SHP77 (cell line): ENCODE data around the gene RPS6KA2.
"Not testable (repeated sequence)": the region's sequence is repeated elsewhere in the genome, so short reads cannot be mapped to it uniquely, and the experiment has no call there.

Experiments
- DNase-seq, 2 experiments: peaks; one replicate each; lab custom pipeline; 2025; lab: John Stamatoyannopoulos, UW

Gene RPS6KA2

DNA sequence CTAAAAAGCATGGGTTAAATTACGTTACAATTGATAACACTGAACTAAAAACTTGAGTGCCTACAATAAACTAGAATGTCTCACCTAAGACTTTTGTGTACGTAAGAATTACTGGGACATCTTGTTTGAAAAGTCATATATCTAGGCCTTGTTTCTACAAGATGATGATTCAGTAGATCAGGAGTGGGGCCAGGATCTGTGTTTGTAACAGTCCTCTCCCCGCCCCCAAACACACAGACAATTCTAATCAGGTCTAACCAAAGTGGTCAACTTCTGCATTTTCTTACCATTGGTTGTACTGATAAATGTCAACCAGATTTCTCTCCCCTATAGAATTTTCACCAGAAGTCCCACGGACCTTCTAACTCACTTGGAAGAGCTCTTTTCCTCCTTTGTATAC, 97.5 kb downstream of the RPS6KA2 start:
- DNase-seq, result no peak

- DNase-seq, result not testable (repeated sequence)
Observed at GRCh38 chr6:166529058-166529457, 98.0 kb downstream of the RPS6KA2 start.

- DNase-seq, result no peak
Observed at GRCh38 chr6:166527849-166528248, 99.2 kb downstream of the RPS6KA2 start.

GRCh38 chr6:166526937-166527336, 100.1 kb downstream of the RPS6KA2 start:
- no peak for DNase-seq

DNA sequence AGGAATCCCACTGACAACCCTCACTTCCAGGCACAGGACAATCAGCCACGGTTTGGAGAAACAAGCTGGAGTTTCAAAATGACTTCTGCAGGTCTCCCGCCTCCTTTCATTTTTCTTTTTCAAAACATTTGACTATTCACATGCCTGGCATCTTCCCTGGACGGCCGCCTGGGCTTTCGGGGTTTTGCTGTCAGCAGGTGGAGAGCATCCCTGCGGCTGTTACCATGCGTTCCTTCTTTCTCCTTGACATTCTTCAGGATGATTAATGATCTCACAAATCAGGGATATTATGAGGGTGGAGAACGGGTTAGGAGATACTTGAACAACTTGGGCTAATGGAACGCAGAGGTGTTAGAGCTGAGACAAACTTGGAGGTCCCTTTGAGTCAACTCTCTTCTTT, 101.5 kb downstream of the RPS6KA2 start:
- DNase-seq, result no peak

GRCh38 chr6:166523782-166524559, 103.1 kb downstream of the RPS6KA2 start:
- DNase-seq, result no peak

- DNase-seq, result no peak
Observed at GRCh38 chr6:166520905-166521834, 105.9 kb downstream of the RPS6KA2 start.

DNA sequence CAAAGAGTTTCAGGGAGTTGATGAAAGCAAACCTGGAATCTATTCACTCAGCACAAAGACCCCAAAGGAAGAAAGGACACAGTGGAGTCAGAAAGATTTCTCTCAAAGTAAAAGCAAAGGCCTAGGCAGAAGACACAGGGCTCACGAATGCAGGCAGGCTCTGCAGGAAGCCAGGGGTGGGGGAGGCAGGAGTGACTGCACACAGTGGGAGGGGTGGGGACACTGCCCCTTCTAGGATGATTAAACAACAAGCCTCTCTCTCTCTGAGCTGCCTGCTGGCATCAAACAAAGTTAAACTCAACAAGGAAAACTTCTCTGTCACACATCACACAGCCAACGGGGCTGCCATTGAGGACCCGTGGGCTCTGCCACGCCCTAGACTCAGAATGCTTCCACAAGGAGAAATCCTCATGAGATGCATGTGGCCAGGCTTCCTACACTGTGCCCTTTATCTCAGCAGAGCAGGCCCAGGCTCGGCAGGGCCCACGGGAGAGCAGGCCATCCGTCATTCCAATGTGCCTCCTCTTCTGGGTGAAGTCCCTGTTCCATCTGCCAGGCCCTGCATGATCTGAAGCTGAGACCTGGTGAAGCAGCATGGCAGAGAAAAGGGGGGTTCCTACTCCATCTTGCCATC, 110.7 kb downstream of the RPS6KA2 start:
- DNase-seq, result no peak

GRCh38 chr6:166515072-166515810, 111.8 kb downstream of the RPS6KA2 start:
- peak; percentile 43 to 74 for DNase-seq

- DNase-seq, result peak in 1 of 2 experiments; percentile 5
Observed at GRCh38 chr6:166514196-166514595, 112.9 kb downstream of the RPS6KA2 start.

DNA sequence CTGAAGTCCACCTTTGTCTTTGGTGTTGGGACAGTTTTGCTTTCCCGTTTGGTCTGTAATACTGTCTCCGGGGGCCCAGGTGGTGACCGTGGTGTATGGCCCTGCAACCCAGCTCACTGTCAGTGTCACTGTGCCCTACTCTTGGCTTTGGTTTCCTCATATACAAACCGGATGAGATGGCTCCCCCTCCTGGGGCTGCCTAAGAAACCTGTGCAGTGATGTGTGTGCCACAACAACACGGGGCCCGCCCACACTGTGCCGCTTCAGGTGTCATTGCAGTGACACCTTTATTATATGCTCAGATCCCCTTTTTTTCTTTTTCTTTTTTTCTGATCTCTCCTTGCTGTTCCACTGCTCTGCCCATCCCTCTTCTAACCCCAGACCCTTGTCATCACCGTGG, 114.5 kb downstream of the RPS6KA2 start:
- no peak for DNase-seq

DNA sequence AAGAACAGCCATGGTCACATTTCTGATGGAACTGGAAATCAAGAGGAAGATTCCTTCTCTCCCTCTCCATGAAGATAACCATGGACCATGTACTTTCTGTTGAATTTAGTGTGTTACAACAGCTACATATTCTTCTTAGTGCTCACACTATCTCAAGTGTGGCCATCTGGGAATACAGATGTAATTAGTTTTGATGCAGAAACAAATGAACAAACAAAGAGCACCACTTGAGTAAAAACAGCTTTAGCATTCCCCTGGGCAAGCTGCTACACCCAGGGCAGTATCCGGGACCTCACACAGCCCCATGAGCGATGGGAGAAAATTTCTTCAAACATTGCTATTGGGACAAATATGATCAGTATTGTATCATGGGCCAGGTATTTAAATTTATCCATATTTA, 115.7 kb downstream of the RPS6KA2 start:
- DNase-seq, result no peak

DNA sequence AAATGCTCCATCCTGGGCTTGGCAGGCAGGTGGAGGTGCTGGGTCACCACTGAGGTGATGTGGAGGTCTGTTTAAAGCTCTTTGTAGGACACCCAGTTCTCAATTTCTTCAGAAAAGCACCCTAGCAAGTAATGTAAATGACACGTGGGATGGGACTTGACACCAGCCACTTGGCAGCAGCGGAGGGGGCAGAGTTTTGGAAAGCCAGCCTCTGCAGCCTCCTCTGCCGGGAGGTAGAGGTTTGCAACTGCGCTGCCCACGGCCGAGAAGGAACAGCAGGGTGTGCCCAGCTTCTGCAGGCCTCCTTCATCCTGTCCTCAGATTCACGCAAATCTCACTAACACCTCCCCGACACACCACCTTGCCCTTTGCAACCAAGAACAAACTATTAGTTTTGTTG, 117.9 kb downstream of the RPS6KA2 start:
- no peak for DNase-seq

- DNase-seq, result no peak
Observed at GRCh38 chr6:166508726-166509125, 118.3 kb downstream of the RPS6KA2 start.

GRCh38 chr6:166507809-166508564, 119.1 kb downstream of the RPS6KA2 start:
- no peak for DNase-seq

- DNase-seq, result no peak
Observed at GRCh38 chr6:166507380-166507779, 119.7 kb downstream of the RPS6KA2 start.

GRCh38 chr6:166505133-166505905, 121.7 kb downstream of the RPS6KA2 start:
- DNase-seq, result no peak

DNA sequence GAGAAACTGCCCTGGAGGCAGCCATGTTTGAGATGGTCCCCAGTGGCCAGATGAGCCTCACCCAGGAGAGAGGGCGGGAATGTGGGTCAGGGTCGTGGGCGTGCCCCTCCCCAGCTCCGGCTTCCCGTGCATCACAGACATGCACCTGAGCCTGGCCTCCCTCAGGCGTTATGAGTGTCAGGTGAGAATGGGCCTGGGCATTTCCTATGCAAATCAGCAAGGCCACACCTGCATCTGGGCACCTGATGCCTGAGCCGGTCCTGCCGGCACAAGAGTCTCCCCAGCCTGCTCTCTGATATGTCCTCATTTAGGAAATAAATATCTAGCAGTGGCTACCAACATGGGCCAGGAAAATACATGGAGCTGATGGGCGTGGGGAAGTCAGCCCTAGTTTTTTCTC, 123.0 kb downstream of the RPS6KA2 start:
- DNase-seq, result no peak

DNA sequence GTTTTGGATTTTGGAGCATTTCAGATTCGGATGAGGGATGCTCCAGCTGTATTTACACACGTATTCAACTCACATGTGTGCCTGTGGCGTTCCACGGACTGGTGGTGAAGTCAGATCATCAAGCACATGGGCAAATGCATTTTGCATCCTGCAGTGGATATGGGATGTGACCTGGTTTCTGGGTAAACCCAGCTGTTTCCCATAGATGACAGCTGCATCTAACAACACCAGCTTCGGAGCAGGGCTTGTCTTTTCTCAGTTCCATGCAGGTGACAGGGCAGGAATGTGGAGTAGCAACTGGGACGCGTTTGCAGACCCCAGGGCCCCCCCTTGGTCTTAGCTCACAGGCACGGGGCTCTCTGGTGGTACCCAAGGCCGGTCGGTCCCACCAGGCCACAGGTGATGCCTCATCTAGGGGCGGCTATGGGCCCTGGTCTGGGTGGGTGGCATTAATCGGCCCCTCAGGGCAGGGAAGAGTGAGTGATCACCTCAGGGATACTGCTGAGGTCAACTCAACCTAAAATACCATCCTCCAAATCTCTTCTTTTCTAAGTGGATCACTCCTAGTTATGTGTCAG, 123.8 kb downstream of the RPS6KA2 start:
- no peak for DNase-seq

DNA sequence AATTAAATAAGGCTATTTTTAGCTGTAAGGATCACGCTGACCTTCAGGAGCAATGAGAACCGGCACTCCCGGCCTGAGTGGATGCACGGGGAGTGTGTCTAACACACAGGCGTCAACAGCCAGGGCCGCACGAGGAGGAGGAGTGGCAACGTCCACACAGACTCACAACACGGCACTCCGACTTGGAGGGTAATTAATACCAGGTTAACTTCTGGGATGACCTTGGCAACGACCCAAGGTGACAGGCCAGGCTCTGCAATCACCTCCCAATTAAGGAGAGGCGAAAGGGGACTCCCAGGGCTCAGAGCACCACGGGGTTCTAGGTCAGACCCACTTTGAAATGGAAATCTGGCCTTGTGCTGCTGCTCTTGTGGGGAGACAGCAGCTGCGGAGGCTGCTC, 124.6 kb downstream of the RPS6KA2 start:
- no peak for DNase-seq
